ENCODE data around the gene MEIS2.

MEIS2 gene

DNA sequence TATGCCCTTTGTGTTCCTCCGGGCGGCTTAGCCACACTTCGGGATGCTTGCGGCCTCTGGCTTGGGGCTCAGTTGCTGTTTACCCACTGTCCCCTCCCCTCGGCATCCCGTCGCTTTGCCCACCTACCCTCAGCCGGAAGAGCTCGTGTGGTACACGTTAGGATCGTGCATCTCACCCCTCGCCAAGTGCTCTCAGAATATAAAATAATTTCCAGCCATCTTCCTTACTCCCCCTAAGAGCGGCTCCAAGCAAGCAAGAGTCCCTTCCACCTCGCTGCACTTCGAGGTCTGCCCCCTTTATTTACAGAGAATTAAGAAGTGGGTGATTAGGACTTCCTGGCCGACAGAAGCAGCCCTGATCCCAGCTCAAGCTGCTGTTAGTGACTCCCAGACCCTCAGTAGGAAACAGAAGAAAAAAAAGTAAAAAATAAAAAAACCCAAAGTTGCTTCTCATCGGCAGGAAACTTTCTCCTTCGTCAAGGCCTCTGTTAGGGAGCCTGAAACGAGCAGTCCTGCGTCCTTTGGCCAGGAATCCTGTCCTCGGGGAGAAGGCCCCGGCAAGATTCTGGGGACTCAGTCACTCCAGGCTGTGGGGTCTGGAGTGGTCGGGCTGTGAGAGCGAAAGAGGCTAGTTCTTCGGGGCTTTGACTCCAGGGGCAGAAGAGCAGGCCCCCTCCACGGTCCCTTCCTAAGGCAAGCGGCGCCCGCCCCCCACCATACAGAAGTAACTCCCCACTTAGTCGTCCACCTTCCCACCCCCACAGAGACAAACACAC, 3.0 kb downstream of the MEIS2 start:
- no peak for DNase-seq

DNA sequence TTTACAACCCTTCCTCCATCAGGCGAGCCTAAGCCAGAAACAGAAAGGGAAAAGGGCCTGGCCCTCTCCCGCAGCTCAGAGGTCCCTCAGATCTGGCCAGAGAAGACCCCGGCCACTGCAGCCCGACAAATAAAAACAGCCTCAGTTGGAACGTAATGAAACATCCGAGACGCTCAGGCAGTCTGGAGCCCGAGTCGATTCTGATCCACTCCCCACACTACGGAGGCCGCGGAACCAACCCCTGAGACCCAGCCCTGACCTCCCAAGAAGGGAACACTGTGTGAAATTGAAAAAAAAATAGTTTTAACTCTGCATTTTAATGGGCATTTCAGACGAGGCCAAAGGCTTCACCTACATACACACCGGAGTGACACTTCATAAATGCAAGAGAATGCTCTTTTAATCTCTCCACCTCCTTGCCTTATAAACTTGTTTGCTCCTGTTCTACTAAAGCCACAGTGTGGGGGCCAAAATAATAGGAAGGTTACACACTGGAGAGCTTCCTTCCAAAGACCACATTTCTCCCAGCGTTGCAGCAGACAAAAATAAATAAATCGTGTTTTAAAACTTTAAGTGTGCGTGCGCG, 3.7 kb downstream of the MEIS2 start:
- DNase-seq, result no peak

DNA sequence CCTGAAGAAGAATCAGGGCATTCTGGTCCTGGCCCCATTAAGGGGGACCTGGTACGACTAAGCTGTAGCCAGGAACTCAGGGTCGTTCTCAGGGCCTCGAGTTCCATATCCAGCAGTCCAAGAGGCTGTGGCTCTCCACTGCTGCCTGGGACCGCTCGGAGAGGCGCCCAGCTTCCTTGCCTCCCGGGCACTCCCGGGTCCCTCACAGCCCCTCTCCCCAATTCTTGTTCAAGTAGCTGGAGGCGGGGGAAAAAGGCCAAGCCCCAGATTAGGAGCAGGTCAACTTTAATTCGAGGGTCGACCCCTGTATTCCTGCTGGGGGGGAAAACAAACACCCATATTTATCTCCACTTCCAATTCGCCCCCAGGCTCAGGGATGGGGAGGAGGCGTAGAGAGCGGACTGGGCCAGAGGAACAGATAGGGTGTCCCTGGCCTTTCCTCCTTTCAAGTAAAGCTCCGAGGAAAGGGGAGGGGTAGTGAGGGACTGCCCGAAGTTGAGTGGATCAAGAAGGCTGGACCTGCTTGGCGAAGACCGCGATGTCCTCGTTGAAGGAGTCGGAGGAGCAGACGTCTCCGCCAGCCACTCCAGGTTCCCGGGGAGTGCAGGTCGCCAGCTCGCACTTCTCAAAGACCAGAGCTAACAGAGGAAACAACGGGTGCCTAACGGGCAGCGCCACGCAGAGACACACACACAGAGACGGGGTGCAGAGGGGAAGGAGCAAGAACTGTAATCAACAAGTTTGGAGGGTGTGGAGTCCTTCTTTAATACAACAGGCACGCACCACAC, 4.4 kb downstream of the MEIS2 start:
- no peak for DNase-seq

DNA sequence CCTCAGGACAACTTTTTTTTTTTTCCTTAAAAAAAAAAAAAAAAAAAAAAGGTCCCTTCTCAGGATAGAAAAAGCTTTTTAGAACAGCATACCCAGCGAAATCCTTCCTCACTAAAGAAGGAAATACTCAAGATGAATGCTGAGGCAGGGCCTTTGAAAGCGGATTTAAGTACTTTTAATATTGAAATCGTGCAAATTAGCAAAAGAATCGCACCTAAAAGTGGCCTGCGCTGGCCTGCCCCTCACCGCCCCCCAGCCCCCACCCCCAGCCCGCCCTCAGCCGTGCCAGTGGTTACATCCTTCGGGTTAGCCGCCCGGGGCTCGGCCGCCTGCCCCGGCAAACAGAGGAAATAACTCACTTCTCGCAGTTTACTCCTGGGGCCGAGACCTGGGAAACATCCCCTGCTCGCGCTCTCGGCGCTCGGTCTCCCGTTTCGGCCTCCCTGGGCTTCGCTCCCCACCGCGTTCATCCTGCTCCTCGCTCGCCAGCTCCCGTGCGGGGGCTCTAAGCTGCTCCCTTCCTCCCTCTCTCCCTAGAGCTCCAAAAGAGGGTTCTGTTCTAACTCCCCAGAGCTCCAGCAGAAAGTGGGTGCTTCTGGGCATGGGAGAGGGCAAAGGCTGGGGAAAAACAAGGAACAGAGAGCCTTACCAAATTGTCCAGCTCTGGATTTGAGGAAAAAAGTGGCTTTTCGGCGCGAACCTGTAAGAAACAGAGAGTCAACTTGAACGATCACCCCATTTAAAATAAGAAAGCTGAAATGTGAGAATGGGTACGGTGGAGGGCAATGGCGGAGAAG, 5.2 kb downstream of the MEIS2 start:
- no peak for DNase-seq

DNA sequence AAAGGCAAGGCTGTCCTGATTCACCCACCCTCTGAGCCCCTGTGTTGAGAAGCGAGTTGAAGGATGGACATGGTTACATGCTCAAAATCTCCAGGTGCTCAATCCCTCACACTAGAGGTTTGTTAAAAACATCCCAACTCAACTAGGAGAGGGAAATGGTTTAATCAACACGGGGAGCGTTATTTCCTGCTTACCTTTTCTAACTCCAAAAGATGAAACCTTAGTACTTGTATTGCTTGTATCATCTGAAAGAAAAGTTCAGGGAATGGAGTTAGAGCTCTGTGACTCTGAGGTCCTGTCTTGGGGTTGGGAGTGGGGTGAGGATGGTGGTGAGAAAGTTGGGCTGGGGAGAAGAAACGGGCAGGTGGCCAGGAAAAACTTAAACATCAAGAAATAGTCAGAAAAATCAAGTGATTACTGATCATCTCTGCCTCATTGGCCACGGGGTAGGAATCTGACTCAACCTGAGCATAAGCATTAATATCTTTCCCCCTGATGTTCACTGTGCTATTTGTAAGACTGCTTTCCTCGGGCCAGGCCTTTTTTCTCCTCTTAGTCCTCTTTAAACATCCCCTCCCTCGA, 5.9 kb downstream of the MEIS2 start:
- no peak for DNase-seq

DNA sequence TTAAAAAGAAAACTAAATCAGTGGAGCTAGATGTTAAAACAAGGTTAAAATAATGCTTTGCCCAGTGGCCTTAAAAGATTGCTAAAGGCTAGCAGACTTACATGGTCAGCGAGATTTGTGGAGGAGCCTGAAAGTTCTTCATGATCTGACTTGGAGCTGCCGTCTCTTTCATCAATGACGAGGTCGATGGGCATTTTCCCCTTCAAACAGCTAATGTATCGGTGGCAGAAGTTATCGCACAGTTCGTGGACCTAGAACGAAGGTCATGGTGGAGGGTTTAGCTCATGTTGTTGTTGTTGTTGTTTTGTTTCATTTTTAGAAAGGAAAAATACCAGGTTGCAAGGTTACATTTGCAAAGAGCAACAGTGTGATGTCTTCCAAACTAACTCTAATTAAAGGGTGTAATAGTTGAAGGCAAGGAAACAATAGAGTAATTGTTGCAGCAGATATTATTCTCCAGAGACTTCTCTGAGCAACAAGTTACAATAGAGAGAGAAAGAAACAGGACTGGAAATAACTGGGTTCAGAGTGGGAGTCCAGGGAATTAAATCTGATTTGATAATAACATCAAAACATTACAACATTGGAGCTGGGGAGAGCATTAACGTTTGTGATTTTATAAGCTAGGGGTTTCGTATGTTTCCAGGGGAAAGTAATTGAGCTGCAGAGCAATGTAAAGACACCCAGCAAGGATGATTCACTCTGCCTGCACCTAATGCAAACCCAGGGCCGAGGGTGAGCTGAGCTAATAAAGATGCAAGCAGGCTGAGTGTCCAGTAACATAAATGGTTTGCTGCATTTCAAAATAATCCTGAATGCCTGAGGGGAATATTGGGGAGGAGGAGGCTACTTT, 6.6 kb downstream of the MEIS2 start:
- DNase-seq, result no peak

DNA sequence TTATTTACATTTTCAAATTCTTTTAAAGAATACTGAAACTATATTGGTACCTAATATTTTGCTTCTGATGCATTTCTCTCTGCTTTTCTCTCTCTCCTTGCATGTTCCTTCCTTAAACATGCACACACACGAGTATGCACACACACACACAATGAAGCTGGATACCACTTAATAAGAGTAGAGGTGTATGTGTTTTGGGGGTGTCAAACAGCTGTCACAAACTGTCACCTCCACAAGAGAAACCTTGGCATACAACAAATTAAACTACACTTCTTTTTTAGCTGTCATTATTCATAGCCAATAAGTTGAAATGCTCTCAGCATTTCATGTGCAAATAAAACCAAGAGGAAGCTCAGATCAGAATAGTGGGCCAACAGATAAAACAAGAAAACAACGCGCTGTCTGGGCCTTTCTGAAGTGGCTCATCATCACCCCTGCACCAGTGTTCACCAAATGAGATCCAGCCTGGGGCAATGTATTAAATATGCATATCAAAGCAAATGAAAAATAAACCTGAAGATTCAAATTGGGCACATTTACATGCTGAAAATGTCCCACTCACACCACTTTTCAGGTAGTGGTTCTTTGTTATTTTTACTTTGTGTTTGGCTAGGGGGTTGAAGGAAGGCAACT, 9.7 kb downstream of the MEIS2 start:
- no peak for DNase-seq

DNA sequence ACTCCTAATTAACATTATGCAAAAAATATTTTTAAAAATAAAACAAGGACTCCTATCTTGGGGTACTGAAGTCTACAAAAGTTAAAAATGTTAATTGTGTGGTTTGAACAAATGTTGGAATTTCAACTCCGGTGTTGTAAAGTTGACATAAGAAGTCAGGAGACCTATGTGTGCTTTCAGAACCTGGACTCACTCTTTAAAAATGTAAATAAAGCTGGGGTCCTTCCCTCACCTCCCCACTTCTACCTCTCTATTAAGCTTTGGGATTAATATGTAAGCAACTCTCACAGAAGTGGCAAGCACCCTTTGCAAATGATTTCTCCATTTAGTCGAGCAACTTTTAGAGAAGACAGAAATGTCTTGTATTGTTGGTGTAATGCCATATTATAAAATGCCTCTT, 11.9 kb downstream of the MEIS2 start:
- DNase-seq, result no peak

DNA sequence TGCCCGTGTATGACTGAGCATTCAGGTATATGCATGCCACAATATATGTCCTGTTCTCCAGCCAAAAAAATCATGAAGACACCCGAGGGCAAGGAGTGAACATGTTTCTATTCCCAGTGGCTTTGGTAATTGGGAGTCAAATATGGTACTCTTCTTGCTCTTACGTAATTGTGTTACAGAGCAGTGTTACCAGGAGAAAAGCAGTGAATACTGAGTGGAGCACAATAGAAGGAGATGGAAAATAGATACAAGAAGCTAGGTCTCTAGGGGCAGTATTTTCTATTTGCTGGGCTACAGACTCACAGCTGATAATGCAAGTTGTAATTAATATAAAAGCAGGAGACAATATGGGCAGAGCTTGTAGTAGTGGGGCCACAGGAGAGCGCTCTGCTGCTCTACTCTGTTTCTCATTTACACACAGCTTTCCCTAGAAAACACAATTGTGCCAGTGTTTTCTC, 13.2 kb downstream of the MEIS2 start:
- no peak for DNase-seq

DNA sequence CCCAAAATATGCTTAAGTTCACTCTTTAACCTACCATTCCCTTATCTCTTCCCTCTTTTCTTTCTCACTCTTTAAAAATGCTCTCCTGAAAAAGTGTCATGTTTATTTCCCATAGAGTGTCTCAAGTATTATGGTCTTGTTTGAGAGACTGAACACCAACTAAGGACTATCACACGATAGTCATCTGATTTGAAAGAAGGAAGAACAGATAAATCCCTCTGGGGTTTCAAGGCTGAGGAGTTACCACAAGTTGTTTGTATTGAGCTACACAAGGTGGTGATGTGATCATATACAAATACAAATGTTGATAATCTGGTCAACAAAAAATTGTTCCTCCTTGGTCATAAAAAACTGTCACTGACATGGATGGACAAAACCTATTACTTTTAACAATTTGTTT, 13.8 kb downstream of the MEIS2 start:
- DNase-seq, result no peak

DNA sequence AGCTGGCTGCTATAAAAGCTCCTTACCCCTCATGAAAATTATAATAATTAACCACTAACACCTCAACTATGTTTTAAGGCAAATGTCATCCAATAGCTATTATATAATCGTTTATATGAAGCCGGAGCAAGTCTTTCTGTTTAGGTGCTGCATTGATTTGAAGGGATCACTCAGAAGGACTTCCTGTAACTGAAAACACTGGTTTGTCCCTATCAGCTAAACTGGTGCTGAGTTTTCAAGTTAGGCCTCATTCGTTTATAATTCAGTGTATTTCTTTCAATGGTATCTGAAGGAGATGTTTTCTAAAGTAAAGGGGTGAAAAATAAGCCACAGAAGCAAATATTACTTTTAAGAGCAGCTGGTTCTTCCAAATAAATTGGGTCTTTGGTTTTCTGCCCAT, 14.2 kb downstream of the MEIS2 start:
- DNase-seq, result no peak

DNA sequence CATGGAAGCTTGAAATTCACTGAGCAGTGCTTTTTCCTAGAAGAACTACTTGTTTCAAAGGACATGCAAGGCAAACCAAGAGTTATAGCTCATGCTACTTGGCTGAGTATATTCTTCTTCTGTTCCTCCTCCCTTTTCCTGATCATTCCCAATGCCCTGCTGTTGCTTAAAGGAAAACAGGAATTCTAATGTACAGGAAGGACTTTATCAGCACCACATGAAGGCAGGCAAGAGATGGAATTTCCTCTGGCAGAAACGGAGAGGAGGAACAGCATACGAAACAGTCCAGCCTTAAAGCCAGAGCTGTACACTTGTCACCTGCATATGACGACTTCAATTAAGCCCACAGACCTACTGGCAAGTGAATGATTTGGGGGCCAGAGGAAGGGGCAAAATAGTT, 15.7 kb downstream of the MEIS2 start:
- no peak for DNase-seq

DNA sequence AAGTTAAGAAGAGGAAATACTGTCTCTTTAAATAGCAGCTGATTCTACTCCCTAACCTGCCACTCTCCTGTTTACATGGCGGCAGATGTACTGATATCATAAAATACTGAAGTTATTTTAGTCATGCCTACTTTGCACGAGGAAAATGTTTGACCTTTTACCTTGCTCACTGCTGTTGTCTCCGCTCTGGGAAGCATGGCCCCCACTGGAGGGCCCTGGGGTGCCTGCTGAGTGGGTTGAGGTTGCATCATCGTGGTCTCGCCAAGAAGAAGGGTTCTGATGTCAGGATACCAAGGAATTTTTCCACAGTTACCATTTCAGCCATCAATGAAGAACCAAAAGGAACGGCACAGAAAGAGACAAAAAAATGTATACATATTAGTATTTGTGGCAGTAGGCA, 16.7 kb downstream of the MEIS2 start:
- DNase-seq, result no peak

DNA sequence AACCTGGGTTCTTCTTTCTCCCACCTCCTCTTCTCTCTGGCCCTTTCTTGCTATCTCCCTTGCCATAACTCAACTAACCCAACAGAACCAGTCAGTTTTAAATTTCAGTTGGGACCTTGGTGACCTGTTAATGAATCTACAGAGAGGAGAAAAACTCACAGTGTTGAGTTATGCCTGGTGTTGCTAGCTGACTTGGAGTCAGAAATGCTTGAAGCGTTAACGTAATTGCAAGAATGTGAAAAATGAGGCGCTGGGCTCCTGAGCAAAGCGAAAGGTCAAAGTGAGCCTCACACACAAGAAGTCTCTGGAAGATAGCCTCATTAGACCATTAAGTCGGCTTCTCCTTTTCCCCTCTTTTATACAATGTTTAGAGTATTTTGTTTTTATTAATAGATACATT, 18.4 kb downstream of the MEIS2 start:
- DNase-seq, result no peak

DNA sequence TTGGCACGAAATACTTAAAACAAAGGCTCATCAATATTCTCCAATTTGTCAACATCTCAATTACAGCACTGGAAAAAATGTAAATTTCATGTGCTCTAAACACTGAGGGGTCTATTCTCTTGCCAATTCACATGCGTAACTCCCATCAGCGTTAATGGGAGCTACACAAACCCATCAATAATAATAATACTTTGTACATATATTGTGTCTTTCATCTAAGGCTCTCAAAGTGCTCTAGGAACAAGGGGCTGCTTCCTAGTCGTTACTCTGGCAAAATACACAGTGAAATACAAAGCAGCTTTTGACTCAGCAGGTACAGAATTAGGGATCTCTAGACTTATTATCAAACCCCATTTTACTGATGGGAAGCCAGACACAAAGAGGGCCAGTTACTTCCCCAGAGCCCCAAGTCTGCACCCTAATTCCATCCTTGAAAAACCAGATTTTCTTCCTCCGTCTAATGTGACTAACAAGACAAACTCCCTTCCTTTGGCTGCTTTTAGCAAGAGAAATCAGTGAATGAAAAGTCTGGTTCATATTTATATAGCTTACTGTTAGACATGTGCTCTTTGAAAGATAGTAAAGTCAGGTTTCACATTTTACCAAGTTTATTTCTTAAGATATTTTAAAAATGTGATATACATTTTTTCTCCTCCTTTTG, 20.0 kb downstream of the MEIS2 start:
- no peak for DNase-seq

DNA sequence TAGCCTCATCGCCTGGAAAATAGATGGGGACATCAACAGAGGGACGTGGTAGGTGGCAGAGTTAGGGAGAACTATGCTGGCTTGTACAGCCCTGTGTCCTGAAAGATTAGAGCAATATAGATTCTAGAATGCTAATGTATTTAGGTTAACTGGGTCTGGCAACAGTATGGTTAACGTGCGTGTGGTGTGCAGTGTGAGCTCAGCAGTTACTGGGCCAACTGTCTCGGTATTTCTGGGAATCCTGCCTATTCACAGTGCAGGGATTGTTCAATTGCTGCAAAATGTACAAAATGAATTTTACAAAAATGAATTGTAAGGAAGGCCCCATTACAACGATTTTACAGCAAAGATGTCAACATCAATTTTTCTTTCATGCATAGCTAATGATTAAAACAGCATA, 20.6 kb downstream of the MEIS2 start:
- no peak for DNase-seq

DNA sequence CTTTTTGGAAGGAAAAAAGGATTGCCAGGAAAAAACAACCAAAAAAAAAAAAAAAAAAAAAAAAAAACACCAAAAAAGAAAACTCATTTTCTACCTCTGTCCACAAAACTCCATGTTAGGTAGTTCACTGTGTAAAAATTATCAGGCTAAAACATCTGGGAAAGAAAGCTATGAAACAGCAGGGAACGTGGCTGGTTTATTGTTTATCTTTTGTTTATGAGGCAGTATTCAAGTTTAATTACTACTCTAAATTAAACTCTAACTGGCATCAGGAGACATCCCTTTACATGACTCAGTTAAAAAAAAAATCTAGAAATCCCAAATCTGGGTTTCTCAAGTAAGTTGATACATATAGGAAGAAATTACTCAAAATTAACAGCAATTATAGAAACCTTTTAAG, 21.8 kb downstream of the MEIS2 start:
- DNase-seq, result no peak

DNA sequence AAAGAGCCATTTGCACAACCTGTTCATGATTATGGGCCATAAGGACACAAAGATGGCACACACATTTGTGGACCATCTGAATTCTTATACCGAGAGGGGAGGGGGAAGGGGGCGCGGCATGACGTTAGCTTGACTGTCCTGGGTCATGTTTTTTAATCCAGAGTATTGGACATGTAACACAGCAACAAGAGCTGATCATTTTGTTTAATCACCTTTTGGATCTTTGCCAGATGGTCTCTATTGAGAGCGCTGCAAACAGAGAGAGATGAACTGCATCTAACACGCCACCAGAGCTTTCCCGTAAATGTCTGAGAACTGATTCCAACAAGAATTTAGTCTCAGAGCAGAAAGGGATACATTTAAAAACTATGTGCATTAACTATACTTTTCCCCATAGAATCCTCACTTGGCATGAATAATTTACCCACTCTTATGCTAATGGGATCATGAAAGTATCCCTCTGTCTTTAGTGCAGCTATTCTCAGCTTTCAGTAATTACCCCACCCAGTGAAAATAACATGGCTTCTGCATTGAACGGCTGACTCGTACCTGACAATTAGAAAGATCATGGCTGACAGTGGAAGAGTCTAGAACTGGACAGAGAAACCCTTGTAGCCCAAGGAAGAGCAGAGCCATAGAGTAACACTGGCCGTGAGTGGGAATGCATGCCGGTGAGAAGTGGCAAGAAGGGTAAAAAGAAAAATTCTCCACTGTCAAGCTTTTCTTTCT, 22.6 kb downstream of the MEIS2 start:
- no peak for DNase-seq

DNA sequence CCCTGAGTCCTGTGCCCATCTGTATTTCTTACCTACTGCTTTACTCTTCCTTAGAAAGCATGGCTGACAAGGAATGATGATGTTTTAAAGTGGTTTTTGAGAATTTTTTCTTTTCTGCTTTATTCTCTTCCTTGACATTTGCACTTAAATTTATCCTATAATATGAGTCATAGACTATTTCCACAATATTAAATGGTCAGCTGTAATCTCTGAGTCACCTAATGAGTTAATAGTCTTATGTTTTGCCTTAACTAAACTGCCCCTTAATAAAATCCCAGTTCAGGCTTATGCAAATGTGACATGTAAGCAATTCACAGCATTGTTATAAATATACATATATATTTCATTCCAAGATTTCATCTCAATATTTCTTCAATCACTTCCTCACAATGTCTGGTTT, 23.8 kb downstream of the MEIS2 start:
- DNase-seq, result no peak

DNA sequence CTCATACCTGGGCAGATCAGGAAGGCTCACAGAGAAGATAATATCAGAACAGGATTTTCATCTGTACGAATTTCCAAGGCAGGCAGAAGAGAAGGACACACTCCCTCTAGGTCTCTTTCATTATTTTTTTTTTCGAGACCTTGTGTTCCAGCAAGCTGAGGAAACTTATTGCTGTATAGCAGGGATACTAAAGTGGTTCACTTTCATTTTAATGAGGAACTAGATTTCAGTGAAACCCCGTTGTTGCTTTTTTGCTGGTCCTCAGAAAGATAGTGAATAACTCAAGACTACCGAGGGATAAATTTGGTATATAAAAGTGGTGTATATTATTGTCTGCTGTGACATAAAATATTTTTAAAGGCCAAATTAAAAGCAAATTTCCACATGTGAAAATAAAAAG, 24.6 kb downstream of the MEIS2 start:
- no peak for DNase-seq

All from effector CD4-positive, alpha-beta T cell (primary cell).